ENCODE results near the gene CD244. TPM values are rescaled to one million over a fixed set of nuclear protein-coding genes. Genes with fewer than 3 reads are reported as not detected.
A peak's percentile ranks its signal among the peaks of the same experiment; 100 is the strongest.

CD244 gene
- total and polyA plus RNA-seq, 5 experiments from 2014 or later, result 0.62 to 82.2 (median 11.7) TPM

DNA sequence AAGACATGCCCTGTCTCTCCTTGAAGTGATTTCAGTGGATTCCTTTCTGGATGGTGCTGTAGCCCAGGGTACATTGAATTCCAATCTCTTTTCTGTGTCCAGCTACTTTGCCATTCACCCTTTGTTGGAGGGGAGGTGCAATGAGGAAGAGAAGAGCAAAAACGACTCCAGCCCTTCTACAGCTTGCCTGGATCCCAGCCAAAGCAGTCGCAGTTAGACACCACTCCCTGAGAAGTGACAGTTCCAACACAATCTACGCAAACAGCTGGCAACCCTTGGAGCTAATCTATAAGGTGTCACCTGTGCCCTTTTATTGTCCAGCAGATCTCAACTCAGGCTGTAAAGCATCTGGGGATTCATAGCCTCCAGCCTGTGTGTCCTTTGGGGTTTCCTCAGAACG lies 4.6 kb downstream of the CD244 start:
- H3K36me3 Mint-ChIP-seq, result no peaks in the 10 kb centered on the region
- peaks cover 11 to 44% (median 34%) of the 10 kb centered on the region in 4 donors for H3K4me1 Mint-ChIP-seq
- no peak for DNase-seq
- peak overlapping the region in 2 of 10 donors; percentile 10 to 87 for H3K27ac Mint-ChIP-seq
- H3K9me3 Mint-ChIP-seq, result no peaks in the 10 kb centered on the region
- H3K27me3 Mint-ChIP-seq, result no peaks in the 10 kb centered on the region
- peak overlapping the region in 2 of 10 donors; percentile 39 to 54 for H3K4me3 Mint-ChIP-seq
- POLR2A ChIA-PET, result interaction anchor here (0.6 to 4.2 kb wide), 3 partner anchors 21 to 68 kb away, joined by 3 to 14 read pairs (median 3); partner anchors contain the start of gene LY9
- no peak for ATAC-seq

DNA sequence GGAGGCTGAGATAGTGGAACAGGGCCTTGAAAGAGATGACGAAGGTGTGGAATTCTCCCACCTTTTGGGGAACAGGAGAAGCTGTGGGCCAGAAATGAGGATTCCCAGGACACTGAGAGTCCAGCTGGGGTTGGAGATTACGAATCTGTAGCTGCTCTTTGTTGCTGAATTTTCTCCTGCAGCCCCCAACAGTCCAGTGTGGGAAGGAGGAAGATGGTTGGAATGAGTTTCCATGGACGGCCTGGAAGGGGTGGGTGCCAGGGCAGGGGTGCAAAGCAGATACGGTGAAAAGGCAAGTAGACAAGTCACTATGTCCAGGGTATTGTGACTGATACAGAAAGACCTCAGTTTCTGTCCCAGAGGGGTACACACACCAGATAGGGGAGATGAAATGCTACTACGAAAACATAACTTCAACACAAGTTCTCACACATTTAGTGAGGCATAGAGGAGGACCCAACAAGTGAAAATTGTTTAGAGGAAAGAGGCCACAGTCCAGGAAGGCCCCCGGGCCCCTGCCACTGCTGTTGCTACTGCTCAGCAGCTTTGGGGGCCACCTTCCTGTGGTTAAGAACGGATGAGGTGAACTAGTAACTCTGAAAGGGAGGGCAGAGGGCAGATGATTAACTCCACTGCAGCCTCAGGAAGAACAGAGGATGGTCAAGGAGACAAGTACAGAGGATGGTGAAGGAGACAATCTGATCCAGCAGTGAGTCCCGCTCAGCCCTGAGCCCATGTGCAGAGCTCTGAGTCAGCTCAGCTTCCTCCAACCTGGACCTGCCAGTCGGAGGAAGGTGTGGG lies 7.3 kb downstream of the CD244 start:
- H3K4me1 Mint-ChIP-seq, result peaks cover 9 to 25% (median 17%) of the 10 kb centered on the region in 4 donors
- H3K27ac Mint-ChIP-seq, result no peak overlapping the region
- ATAC-seq (peak; percentile 75 to 79), DNase-seq (peak in 2 of 10 donors; percentile 26)
- H3K36me3 Mint-ChIP-seq, result no peaks in the 10 kb centered on the region
- no peak overlapping the region for H3K4me3 Mint-ChIP-seq
- H3K9me3 Mint-ChIP-seq, result no peaks in the 10 kb centered on the region
- POLR2A ChIA-PET, result interaction anchor here (0.5 to 4.2 kb wide), 4 partner anchors 10 to 59 kb away, joined by 4 to 14 read pairs (median 10); no protein-coding TSS in a partner anchor
- no peaks in the 10 kb centered on the region for H3K27me3 Mint-ChIP-seq

DNA sequence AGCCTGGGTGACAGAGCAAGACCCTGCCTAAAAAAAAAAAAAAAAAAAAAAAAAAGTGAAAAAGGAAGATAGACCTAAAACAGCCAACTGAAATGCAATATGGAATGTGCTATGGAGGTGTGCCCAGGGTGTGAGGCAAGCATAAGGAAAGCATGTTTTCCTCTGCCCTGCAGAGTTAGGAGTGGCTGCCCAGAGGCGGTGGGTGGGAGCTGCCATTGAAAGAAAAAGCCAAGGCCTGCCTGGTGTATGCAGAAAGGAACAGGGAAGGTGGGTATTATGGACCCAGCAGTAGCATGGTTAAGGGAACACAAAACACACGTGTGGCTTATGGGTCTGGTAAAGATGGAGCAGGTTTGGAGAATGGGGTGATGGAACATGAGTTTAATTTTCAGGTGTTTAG lies 8.9 kb downstream of the CD244 start:
- POLR2A ChIA-PET, result interaction anchor here (0.7 to 1.5 kb wide), 3 partner anchors 10 to 25 kb away, joined by 4 to 6 read pairs (median 4); no protein-coding TSS in a partner anchor
- H3K9me3 Mint-ChIP-seq, result no peaks in the 10 kb centered on the region

DNA sequence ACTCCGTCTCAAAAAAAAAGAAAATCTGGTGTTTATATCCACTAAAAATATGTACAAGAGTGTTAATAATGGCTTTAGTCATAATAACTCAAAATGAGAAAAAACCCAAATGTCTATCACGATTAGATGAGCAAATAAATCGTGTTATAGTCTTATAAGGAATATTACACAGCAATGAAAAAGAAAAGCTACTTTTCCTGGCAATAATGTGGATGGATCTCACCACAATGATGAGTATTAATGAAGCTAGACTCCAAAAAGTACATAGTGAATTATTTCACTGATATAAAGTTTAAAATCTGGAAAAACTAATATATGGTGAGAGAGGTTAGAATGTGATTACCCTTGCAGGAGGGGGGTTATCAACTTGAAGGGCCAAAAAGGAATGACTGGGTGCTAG lies 9.7 kb downstream of the CD244 start:
- no peaks in the 10 kb centered on the region for H3K36me3 Mint-ChIP-seq
- no peak overlapping the region for H3K4me3 Mint-ChIP-seq
- no peak for DNase-seq
- POLR2A ChIA-PET, result interaction anchor here (0.7 to 0.9 kb wide), 2 partner anchors 18 to 26 kb away, joined by 4 to 6 read pairs; no protein-coding TSS in a partner anchor
- peak overlapping the region in 3 of 10 donors; percentile 13 to 67 (median 43) for H3K27ac Mint-ChIP-seq
- peaks cover 4 to 21% (median 16%) of the 10 kb centered on the region in 4 donors for H3K4me1 Mint-ChIP-seq
- no peaks in the 10 kb centered on the region for H3K9me3 Mint-ChIP-seq
- no peaks in the 10 kb centered on the region for H3K27me3 Mint-ChIP-seq
- ATAC-seq, result no peak

More for the DNA sequence above, 8.9 kb downstream of the CD244 start:
- no peak for ATAC-seq
- peak overlapping the region in 7 of 10 donors; percentile 20 to 89 (median 71) for H3K27ac Mint-ChIP-seq
- peaks cover 6 to 21% (median 15%) of the 10 kb centered on the region in 4 donors for H3K4me1 Mint-ChIP-seq
- H3K27me3 Mint-ChIP-seq, result no peaks in the 10 kb centered on the region
- DNase-seq, result no peak
- H3K36me3 Mint-ChIP-seq, result no peaks in the 10 kb centered on the region
- H3K4me3 Mint-ChIP-seq, result peak overlapping the region in 4 of 10 donors; percentile 10 to 50 (median 35)

DNA sequence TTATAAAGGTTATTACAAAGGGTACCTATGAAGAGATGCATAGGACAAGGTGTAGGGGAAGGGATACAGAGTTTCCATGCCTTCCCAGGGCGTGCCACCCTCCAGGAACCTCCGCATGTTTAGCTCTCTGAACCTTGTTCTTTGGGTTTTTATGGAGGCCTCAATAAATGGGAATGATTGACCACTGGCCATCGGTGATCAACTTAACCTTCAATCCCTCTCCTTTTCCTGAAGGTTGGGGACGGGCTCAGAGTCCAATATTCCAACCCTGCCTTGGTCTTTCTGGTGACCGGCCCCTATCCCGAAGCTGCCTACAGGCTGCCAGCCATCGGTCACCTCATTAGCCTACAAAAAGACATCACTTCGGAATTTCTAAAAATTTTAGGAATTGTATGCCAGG lies 11.7 kb downstream of the CD244 start:
- no peak for ATAC-seq
- Mint-ChIP-seq H3K4me1 (peaks cover 10 to 26% (median 20%) of the 10 kb centered on the region in 4 donors), H3K9me3 (no peaks in the 10 kb centered on the region), H3K4me3 (peak overlapping the region in 1 of 10 donors; percentile 33), H3K36me3 (no peaks in the 10 kb centered on the region), H3K27me3 (no peaks in the 10 kb centered on the region), H3K27ac (peak overlapping the region in 1 of 10 donors; percentile 82)
- POLR2A ChIA-PET, result no interaction called here
- no peak for DNase-seq

DNA sequence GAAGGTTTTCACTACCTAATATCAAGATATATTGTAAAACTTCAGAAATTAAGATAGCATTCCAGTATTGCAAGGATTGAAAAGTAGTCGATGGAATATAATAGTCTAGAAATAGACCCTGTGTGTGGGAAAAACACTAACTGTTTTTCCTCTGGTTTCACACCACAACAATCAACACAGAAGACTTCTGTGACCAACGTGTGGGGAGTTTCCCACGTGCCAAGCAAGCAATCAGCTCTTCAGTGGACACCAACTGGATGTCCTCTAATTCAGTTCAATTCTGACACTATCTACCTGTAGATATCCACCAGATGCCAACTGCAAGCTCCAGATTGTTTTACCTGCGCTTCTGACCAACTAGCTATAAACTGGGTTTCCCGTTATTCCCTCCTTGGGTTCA lies 12.1 kb downstream of the CD244 start:
- POLR2A ChIA-PET, result no interaction called here
- Mint-ChIP-seq H3K27ac (peak overlapping the region in 1 of 10 donors; percentile 82), H3K4me1 (peaks cover 10 to 29% (median 21%) of the 10 kb centered on the region in 4 donors), H3K4me3 (peak overlapping the region in 2 of 10 donors; percentile 33 to 42), H3K9me3 (no peaks in the 10 kb centered on the region), H3K36me3 (no peaks in the 10 kb centered on the region), H3K27me3 (no peaks in the 10 kb centered on the region)
- no peak for DNase-seq
- ATAC-seq, result no peak

DNA sequence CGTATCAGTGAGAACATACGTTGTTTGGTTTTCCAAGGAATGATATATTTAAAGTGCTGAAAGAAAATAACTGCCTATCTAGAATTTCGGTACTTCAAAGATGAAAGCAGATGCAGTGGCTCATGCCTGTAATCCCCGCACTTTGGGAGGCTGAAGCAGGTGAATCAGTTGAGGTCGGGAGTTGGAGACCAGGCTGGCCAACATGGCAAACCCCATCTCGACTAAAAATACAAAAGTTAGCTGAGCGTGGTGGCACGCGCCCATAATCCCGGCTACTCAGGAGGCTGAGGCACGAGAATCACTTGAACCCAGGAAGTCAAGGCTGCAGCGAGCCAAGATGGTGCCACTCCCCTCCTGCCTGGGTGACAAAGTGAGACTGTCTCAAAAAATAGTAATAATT lies 16.4 kb downstream of the CD244 start:
- H3K4me3 Mint-ChIP-seq, result no peak overlapping the region
- no peak overlapping the region for H3K27ac Mint-ChIP-seq
- POLR2A ChIA-PET, result interaction anchor here (0.7 to 1.2 kb wide), 2 partner anchors 9 to 65 kb away, joined by 3 read pairs; no protein-coding TSS in a partner anchor
- peaks cover 10 to 60% (median 26%) of the 10 kb centered on the region in 4 donors for H3K4me1 Mint-ChIP-seq
- H3K27me3 Mint-ChIP-seq, result no peaks in the 10 kb centered on the region
- H3K36me3 Mint-ChIP-seq, result no peaks in the 10 kb centered on the region
- H3K9me3 Mint-ChIP-seq, result no peaks in the 10 kb centered on the region
- ATAC-seq (no peak), DNase-seq (no peak)

DNA sequence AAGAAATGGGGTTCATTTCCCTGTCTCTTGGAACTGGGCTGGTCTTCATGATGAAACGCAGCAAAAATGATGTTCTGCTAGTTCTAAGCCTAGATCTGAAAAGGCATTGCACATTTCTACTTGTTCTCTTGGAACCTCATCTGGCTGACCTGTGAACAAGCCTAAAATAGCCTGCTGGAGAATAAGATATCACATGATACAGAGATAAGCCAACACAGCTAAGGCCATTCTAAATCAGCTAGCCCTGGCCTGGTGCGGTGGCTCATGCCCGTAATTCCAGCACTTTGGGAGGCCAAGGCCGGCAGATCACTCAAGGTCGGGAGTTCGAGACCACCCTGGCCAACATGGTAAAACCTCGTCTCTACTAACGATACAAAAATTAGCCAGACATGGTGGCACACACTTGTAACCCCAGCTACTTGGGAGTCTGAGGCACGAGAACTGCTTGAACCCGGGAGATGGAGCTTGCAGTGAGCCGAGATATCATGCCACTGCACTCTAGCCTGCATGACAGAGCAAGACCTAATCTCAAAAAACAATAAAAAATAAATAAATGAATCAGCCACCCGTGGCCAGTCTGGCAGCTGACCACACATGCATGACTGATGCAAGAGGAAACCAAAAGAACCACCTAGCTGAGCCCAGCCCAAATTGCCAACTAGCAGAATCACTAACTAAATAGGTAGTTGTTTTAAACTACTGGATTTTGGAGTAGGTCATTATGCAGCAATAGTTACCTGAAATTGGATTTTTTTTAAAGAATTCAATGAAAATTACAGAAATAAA lies 18.0 kb downstream of the CD244 start:
- ATAC-seq, result no peak
- no peaks in the 10 kb centered on the region for H3K9me3 Mint-ChIP-seq

DNA sequence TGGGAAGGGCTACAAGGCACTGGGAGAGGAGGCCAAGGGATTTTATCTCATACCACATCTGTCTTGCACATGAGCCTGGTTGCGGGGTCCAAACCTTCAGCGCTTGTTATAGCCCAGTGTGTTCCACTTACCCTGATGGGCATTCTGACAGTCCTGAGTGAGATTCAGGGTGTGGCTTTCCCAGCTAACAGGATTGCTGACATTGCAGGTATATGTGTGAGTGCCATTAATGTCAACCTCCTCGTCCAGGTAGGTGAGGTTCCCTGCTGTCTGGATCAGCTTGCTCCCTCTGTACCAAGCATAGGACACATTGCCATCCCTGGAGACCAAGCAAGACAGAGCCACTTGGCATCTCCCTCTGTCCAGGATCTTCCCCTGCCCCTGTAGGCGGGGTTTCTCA lies 21.6 kb downstream of the CD244 start:
- Mint-ChIP-seq H3K9me3 (no peaks in the 10 kb centered on the region), H3K36me3 (no peaks in the 10 kb centered on the region), H3K27ac (no peak overlapping the region), H3K4me3 (no peak overlapping the region), H3K4me1 (peaks cover 21 to 85% (median 67%) of the 10 kb centered on the region in 4 donors), H3K27me3 (no peaks in the 10 kb centered on the region)
- DNase-seq (no peak), ATAC-seq (no peak)
- POLR2A ChIA-PET, result no interaction called here

More for the DNA sequence above, 18.0 kb downstream of the CD244 start:
- peaks cover 13 to 65% (median 38%) of the 10 kb centered on the region in 4 donors for H3K4me1 Mint-ChIP-seq
- H3K36me3 Mint-ChIP-seq, result no peaks in the 10 kb centered on the region
- H3K27me3 Mint-ChIP-seq, result no peaks in the 10 kb centered on the region
- peak overlapping the region in 2 of 10 donors; percentile 8 to 31 for H3K27ac Mint-ChIP-seq
- POLR2A ChIA-PET, result interaction anchor here (1.5 kb wide), 1 partner anchor 10 kb away, joined by 4 read pairs; no protein-coding TSS in a partner anchor
- DNase-seq, result no peak
- no peak overlapping the region for H3K4me3 Mint-ChIP-seq

DNA sequence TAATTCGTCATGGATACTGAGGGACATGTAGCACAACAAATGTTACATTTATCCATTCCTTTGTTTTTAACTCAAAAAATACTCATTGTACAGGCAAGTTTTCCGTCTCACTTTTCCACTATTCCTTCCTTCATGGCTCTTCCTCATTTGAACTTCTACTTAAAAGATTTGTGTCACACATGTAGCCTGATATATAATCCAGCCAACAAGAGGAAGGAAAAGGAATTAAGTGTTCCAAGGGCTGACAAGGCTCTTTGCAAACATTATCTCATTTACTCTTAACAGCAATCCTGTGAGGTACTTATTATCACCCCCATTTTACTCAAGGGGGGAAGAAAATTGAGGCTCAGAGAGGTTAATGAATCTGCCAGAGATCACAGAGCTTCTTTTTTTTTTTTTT lies 22.9 kb downstream of the CD244 start:
- Mint-ChIP-seq H3K4me3 (peak overlapping the region in 8 of 10 donors; percentile 33 to 90 (median 56)), H3K36me3 (peaks cover 0 to 8% (median 2%) of the 10 kb centered on the region in 3 donors), H3K27me3 (no peaks in the 10 kb centered on the region), H3K9me3 (no peaks in the 10 kb centered on the region), H3K27ac (peak overlapping the region in 8 of 10 donors; percentile 80 to 96 (median 88)), H3K4me1 (peaks cover 29 to 88% (median 78%) of the 10 kb centered on the region in 4 donors)
- DNase-seq, result no peak
- POLR2A ChIA-PET, result interaction anchor here (1.0 to 1.4 kb wide), 2 partner anchors 113 to 128 kb away, joined by 3 to 7 read pairs; partner anchors contain the start of gene CD48
- no peak for ATAC-seq

DNA sequence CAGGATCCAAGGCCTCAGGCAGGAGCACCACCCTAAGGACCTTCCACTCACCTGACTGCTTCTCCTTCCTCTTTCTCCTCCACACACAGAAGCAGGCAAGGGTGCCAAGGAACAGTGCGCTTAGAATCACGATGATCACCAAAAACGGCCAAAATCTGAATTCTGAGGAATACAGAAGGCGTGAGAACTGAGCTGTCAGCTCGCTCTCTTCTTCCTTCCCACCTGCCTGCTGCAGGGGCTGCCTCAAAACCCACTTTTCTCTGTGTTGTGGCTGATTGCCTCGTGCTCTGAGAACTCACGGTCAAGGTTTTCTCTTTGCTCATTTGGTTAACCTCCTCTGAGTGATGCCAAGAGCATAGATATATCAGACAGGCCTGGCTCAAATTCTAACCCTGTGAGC lies 23.8 kb downstream of the CD244 start:
- DNase-seq, result peak in 7 of 10 donors; percentile 21 to 59 (median 28)
- POLR2A ChIA-PET, result interaction anchor here (1.0 to 5.8 kb wide), 7 partner anchors 17 to 231 kb away, joined by 3 to 65 read pairs (median 7); partner anchors contain the start of genes ARHGAP30, CD48 and LY9
- peak overlapping the region; percentile 73 to 92 (median 86) for H3K4me3 Mint-ChIP-seq
- no peaks in the 10 kb centered on the region for H3K27me3 Mint-ChIP-seq
- H3K4me1 Mint-ChIP-seq, result peaks cover 36 to 90% (median 83%) of the 10 kb centered on the region in 4 donors
- peaks cover 0 to 9% (median 2%) of the 10 kb centered on the region in 3 donors for H3K36me3 Mint-ChIP-seq
- H3K27ac Mint-ChIP-seq, result peak overlapping the region; percentile 85 to 96 (median 94)
- H3K9me3 Mint-ChIP-seq, result no peaks in the 10 kb centered on the region
- ATAC-seq, result peak in 1 of 2 donors; percentile 9
